OCI-LY7 (cell line): Measurements from ENCODE around the gene BIRC5.

Experiments
- EZH2phosphoT487 ChIP-seq: fragments of 200-600 bp; sonication (generic); IDR thresholded peaks from 2 replicates; pipeline ENCODE4 v1.6.1; 2018; ENCODE audit warnings: low read depth, borderline replicate concordance, mild to moderate bottlenecking, mixed run types, antibody characterized with exemption, low read length, moderate library complexity, mixed read lengths
- TF ChIP-seq, protein P1 (sequence below): fragments of 200-600 bp; sonication (generic); conservative IDR thresholded peaks from 2 replicates; pipeline ENCODE4 v1.5.1; 2014; ENCODE audit warnings: mild to moderate bottlenecking, antibody characterized with exemption, low read length, moderate library complexity, mixed read lengths

DNA sequence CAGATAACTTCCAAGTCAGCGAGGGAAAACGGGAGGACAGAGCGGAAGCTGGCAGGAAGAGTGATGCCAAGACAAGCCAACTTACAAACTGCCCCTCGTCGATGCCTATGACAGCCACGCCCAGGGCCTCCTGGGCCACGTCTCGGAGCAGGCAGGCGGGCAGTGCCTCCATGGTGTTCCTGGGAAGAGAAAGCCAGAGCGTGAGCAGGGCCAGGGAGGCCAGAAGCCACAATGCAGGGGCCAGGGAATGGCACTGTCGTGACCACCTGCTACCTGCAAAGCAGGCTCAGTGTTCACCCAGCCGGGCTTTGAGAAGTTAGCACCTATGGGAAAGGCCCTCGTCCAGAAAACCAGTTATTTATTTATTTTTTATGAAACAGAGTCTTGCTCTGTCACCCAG lies 31.5 kb upstream of the BIRC5 start:
- TF ChIP-seq, protein P1, sequence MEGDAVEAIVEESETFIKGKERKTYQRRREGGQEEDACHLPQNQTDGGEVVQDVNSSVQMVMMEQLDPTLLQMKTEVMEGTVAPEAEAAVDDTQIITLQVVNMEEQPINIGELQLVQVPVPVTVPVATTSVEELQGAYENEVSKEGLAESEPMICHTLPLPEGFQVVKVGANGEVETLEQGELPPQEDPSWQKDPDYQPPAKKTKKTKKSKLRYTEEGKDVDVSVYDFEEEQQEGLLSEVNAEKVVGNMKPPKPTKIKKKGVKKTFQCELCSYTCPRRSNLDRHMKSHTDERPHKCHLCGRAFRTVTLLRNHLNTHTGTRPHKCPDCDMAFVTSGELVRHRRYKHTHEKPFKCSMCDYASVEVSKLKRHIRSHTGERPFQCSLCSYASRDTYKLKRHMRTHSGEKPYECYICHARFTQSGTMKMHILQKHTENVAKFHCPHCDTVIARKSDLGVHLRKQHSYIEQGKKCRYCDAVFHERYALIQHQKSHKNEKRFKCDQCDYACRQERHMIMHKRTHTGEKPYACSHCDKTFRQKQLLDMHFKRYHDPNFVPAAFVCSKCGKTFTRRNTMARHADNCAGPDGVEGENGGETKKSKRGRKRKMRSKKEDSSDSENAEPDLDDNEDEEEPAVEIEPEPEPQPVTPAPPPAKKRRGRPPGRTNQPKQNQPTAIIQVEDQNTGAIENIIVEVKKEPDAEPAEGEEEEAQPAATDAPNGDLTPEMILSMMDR, result no peak
- no peak for TF ChIP-seq EZH2phosphoT487
